Measurements from ENCODE around the gene CCDC70.

Gene CCDC70

DNA sequence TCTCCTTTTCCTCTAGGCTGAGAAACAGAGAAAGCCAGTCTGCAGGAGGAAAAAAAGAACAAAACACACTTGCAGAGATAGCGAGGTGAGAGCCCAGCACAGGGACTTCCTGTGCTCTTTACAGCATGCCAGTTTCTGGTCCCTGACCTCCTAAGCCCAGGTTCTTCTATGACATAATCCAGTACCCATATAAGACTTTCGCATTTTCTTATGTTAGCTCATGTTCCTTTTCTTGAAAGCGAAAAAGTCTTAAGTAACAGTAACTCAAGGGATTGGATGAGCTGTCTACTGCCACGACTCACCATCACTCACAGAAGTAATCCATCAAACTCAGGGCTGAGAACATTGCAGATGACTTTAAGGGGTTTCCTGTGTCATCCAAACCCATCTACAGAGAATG, 17.4 kb downstream of the CCDC70 start:
- no peaks in the 10 kb centered on the region for H3K9me2 ChIP-seq (replicated peaks; ENCODE audit: insufficient read depth, low read length)
- H3K36me3 ChIP-seq (replicated peaks; ENCODE audit: insufficient read depth, low read length), result no peaks in the 10 kb centered on the region
- no peak for TF ChIP-seq EZH2phosphoT487 (IDR thresholded peaks at IDR 0.05; ENCODE audit: low read length)
- TF ChIP-seq EZH2 (optimal IDR thresholded peaks at IDR 0.05; ENCODE audit: low read depth, low read length), result no peak
- TF ChIP-seq, protein P1, sequence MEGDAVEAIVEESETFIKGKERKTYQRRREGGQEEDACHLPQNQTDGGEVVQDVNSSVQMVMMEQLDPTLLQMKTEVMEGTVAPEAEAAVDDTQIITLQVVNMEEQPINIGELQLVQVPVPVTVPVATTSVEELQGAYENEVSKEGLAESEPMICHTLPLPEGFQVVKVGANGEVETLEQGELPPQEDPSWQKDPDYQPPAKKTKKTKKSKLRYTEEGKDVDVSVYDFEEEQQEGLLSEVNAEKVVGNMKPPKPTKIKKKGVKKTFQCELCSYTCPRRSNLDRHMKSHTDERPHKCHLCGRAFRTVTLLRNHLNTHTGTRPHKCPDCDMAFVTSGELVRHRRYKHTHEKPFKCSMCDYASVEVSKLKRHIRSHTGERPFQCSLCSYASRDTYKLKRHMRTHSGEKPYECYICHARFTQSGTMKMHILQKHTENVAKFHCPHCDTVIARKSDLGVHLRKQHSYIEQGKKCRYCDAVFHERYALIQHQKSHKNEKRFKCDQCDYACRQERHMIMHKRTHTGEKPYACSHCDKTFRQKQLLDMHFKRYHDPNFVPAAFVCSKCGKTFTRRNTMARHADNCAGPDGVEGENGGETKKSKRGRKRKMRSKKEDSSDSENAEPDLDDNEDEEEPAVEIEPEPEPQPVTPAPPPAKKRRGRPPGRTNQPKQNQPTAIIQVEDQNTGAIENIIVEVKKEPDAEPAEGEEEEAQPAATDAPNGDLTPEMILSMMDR (IDR thresholded peaks at IDR 0.05; ENCODE audit: low read length), result no peak
- no peak for DNase-seq
- H3K79me2 ChIP-seq (ENCODE audit: low read length), result no peaks in the 10 kb centered on the region
- H2AFZ ChIP-seq (ENCODE audit: low read length), result no peak overlapping the region
- H4K20me1 ChIP-seq (ENCODE audit: insufficient read depth, low read length), result no peaks in the 10 kb centered on the region
- no peaks in the 10 kb centered on the region for H3K9me3 ChIP-seq (replicated peaks; ENCODE audit: insufficient read depth, low read length)
- no peak overlapping the region for H3K4me3 ChIP-seq (ENCODE audit: low read length)
- H3K27ac ChIP-seq (ENCODE audit: low read length), result no peak overlapping the region
- no peaks in the 10 kb centered on the region for H3K27me3 ChIP-seq (replicated peaks; ENCODE audit: insufficient read depth, low read length)
- no peaks in the 10 kb centered on the region for H3K4me1 ChIP-seq (ENCODE audit: low read length)
- H3K4me2 ChIP-seq (ENCODE audit: low read depth, low read length), result no peak overlapping the region
- no peaks in the 10 kb centered on the region for H3F3A ChIP-seq (ENCODE audit: insufficient read depth, low read length)
- H3K9ac ChIP-seq (ENCODE audit: low read length), result no peak overlapping the region

DNA sequence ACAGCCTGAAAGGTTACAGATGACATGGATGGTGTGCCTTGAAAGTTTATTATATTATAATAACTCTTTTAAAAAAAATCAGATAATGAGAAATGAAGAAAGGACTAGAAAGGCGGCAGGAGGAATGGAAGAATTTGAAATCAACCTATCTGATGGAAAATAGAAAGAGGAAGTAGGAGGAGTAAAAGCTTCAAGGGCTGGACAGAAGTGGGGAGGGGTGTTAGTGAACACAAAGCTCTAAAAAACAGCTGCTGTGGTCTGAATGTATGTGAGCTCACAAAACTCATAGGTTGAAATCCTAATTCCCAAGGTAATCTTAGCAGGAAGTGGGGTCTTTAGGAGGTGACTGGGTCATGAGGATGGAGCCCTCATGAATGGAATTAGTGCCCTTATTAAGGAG, 19.5 kb downstream of the CCDC70 start:
- Histone ChIP-seq H3K4me2 (ENCODE audit: low read depth, low read length) (no peak overlapping the region), H3K27me3 (replicated peaks; ENCODE audit: insufficient read depth, low read length) (no peaks in the 10 kb centered on the region), H3K4me1 (ENCODE audit: low read length) (no peaks in the 10 kb centered on the region), H3F3A (ENCODE audit: insufficient read depth, low read length) (no peaks in the 10 kb centered on the region), H3K4me3 (ENCODE audit: low read length) (no peak overlapping the region), H3K9me2 (replicated peaks; ENCODE audit: insufficient read depth, low read length) (no peaks in the 10 kb centered on the region), H3K36me3 (replicated peaks; ENCODE audit: insufficient read depth, low read length) (no peaks in the 10 kb centered on the region), H3K27ac (ENCODE audit: low read length) (no peak overlapping the region), H3K9ac (ENCODE audit: low read length) (no peak overlapping the region), H3K79me2 (ENCODE audit: low read length) (no peaks in the 10 kb centered on the region), H4K20me1 (ENCODE audit: insufficient read depth, low read length) (no peaks in the 10 kb centered on the region), H2AFZ (ENCODE audit: low read length) (no peak overlapping the region), H3K9me3 (replicated peaks; ENCODE audit: insufficient read depth, low read length) (no peaks in the 10 kb centered on the region)
- no peak for DNase-seq
- TF ChIP-seq, protein P1 (IDR thresholded peaks at IDR 0.05; ENCODE audit: low read length), result no peak
- no peak for TF ChIP-seq EZH2phosphoT487 (IDR thresholded peaks at IDR 0.05; ENCODE audit: low read length)
- no peak for TF ChIP-seq EZH2 (optimal IDR thresholded peaks at IDR 0.05; ENCODE audit: low read depth, low read length)

DNA sequence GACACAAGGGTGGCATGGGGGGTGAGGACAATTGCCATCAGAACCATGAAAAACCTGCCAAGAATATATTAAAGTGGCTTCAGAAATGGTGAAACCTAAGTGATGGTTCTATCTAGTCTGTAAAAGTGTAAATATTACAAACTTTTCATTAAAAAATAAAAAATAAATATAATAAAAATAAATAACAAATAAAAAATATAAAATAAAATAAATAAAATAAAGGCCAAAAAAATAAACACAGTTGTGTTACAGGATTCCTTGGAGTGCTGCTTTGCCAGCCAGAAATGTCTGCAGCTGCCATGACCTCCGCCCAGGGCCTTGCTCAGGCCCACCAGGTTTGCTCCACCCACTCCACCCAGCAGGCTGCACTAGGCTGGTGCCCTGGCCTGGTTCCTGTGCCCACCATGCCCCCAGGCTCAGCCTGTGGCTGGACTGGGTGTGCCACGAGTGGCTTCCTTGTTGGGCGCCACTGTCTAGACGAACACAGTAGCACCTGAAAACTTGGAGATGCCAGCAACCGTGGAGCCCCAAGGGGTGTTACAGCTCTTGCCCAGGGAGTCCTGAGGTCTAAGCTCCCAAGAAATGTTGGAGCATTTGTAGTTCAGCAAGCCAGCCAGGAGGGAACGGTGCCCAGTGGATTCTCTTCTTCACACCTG, 20.9 kb downstream of the CCDC70 start:
- Histone ChIP-seq H4K20me1 (ENCODE audit: insufficient read depth, low read length) (no peaks in the 10 kb centered on the region), H3K9me3 (replicated peaks; ENCODE audit: insufficient read depth, low read length) (no peaks in the 10 kb centered on the region), H3K9ac (ENCODE audit: low read length) (no peak overlapping the region), H3K79me2 (ENCODE audit: low read length) (no peaks in the 10 kb centered on the region), H3K4me2 (ENCODE audit: low read depth, low read length) (no peak overlapping the region), H3K27ac (ENCODE audit: low read length) (no peak overlapping the region), H3K4me3 (ENCODE audit: low read length) (no peak overlapping the region), H3K27me3 (replicated peaks; ENCODE audit: insufficient read depth, low read length) (no peaks in the 10 kb centered on the region), H3K9me2 (replicated peaks; ENCODE audit: insufficient read depth, low read length) (no peaks in the 10 kb centered on the region), H3F3A (ENCODE audit: insufficient read depth, low read length) (no peaks in the 10 kb centered on the region), H3K36me3 (replicated peaks; ENCODE audit: insufficient read depth, low read length) (no peaks in the 10 kb centered on the region), H2AFZ (ENCODE audit: low read length) (no peak overlapping the region), H3K4me1 (ENCODE audit: low read length) (no peaks in the 10 kb centered on the region)
- no peak for TF ChIP-seq EZH2 (optimal IDR thresholded peaks at IDR 0.05; ENCODE audit: low read depth, low read length)
- DNase-seq, result no peak

DNA sequence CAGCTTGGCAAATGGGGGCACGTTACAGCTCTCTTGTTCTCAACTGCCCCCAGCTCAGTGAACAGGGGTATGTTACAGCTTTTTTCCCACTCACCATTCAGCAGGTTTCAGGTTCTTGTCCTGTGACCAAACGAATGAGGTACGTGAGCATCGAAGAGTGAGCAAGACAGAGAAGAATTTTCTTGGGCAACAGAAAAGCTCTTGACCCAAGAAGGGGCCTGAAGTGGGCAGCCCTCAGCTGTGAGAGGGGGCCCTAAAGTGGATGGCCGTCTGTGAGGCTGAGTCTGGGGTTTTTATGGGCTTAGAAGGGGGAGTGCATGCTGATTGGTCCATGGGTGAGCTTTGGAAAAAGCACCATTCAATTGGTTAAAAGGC, 21.4 kb downstream of the CCDC70 start:
- no peak overlapping the region for H3K27ac ChIP-seq (ENCODE audit: low read length)
- H3K4me1 ChIP-seq (ENCODE audit: low read length), result no peaks in the 10 kb centered on the region
- no peaks in the 10 kb centered on the region for H3K27me3 ChIP-seq (replicated peaks; ENCODE audit: insufficient read depth, low read length)
- no peak for DNase-seq
- no peaks in the 10 kb centered on the region for H3K79me2 ChIP-seq (ENCODE audit: low read length)
- H3K9ac ChIP-seq (ENCODE audit: low read length), result no peak overlapping the region
- TF ChIP-seq, protein P1 (IDR thresholded peaks at IDR 0.05; ENCODE audit: low read length), result no peak
- TF ChIP-seq EZH2phosphoT487 (IDR thresholded peaks at IDR 0.05; ENCODE audit: low read length) (no peak), EZH2 (optimal IDR thresholded peaks at IDR 0.05; ENCODE audit: low read depth, low read length) (no peak)
- no peak overlapping the region for H3K4me2 ChIP-seq (ENCODE audit: low read depth, low read length)
- no peak overlapping the region for H3K4me3 ChIP-seq (ENCODE audit: low read length)
- H3K9me3 ChIP-seq (replicated peaks; ENCODE audit: insufficient read depth, low read length), result no peaks in the 10 kb centered on the region
- H4K20me1 ChIP-seq (ENCODE audit: insufficient read depth, low read length), result no peaks in the 10 kb centered on the region
- no peaks in the 10 kb centered on the region for H3F3A ChIP-seq (ENCODE audit: insufficient read depth, low read length)
- H2AFZ ChIP-seq (ENCODE audit: low read length), result no peak overlapping the region
- H3K9me2 ChIP-seq (replicated peaks; ENCODE audit: insufficient read depth, low read length), result no peaks in the 10 kb centered on the region
- no peaks in the 10 kb centered on the region for H3K36me3 ChIP-seq (replicated peaks; ENCODE audit: insufficient read depth, low read length)
